HFF-Myc (cell line): Measurements from ENCODE around the gene EML3.
A peak's percentile ranks its signal among the peaks of the same experiment; 100 is the strongest.

ENCODE experiments used
- DNase-seq: peaks from one replicate; pipeline ENCODE4 v3.0.0-alpha.2; 2011; ENCODE audit warnings: low read depth; ENCODE audit errors: extremely low read depth
- H3K4me3 ChIP-seq: replicated peaks from 2 replicates; pipeline ENCODE4 v1.5.1; 2011; ENCODE audit warnings: low read depth, mild to moderate bottlenecking, control low read depth, low read length
- TF ChIP-seq, protein P1 (sequence below): IDR thresholded peaks from 2 replicates; pipeline ENCODE4 v1.5.1; 2012; ENCODE audit warnings: mild to moderate bottlenecking, low read depth, low read length, control low read depth; ENCODE audit errors: missing control alignments

The EML3 gene

DNA sequence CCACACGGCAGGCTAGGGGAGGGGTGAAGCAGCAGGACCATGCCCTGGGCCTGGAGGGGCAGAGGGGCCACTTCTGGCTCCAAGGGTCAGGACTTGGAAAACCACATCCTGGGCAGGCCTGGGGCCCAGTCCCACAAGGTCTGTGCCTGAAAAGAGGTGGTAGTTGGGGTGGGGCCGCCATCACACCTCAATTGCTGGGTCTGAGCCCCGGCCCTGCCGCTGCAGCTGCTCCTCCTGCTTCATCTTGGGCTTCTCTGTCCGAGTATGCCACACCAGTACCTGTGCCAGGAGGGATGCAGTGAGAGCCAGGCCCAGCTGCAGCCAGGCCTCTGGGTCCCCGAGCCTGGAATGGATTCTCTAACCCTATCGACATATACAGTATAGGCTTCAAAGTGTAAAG is 2.9 kb upstream of the EML3 start:
- TF ChIP-seq, protein P1, sequence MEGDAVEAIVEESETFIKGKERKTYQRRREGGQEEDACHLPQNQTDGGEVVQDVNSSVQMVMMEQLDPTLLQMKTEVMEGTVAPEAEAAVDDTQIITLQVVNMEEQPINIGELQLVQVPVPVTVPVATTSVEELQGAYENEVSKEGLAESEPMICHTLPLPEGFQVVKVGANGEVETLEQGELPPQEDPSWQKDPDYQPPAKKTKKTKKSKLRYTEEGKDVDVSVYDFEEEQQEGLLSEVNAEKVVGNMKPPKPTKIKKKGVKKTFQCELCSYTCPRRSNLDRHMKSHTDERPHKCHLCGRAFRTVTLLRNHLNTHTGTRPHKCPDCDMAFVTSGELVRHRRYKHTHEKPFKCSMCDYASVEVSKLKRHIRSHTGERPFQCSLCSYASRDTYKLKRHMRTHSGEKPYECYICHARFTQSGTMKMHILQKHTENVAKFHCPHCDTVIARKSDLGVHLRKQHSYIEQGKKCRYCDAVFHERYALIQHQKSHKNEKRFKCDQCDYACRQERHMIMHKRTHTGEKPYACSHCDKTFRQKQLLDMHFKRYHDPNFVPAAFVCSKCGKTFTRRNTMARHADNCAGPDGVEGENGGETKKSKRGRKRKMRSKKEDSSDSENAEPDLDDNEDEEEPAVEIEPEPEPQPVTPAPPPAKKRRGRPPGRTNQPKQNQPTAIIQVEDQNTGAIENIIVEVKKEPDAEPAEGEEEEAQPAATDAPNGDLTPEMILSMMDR = no peak
- H3K4me3 ChIP-seq = no peak overlapping the region
- no peak for DNase-seq

DNA sequence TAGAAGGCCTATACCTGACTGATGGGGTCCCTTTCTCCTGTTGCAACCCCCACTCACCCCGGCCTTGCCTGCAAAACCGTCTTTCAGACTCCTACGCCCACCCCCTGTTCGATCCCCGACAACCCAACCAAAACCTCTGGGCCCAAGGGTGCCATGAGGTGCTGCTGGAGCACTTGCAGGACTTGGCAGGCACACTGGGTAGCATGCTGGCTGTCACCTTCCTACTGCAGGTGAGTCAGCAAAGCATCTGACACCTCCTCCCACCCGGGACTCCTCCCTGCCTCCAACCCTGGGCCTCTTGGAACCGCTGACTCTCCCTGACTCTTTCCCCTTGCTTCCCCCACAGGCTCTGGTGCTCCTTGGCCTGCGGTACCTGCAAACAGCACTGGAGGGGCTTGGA is 1.7 kb upstream of the EML3 start:
- H3K4me3 ChIP-seq = no peak overlapping the region
- no peak for DNase-seq
- TF ChIP-seq, protein P1 = no peak

DNA sequence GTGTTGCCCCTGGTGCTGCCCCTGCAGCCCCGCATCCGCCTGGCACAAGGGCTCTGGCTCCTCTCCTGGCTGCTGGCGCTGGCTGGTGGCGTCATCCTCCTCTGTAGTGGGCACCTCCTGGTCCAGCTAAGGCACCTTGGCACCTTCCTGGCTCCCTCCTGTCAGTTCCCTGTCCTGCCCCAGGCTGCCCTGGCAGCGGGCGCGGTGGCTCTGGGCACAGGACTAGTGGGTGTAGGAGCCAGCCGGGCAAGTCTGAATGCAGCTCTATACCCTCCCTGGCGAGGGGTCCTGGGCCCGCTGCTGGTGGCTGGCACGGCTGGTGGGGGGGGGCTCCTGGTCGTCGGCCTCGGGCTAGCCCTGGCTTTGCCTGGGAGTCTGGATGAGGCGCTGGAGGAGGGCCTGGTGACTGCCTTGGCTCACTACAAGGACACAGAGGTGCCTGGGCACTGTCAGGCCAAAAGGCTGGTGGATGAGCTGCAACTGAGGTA is 760 bp upstream of the EML3 start:
- DNase-seq = no peak
- TF ChIP-seq, protein P1 = no peak
- no peak overlapping the region; the same call in 1 of the 2 replicates for H3K4me3 ChIP-seq

DNA sequence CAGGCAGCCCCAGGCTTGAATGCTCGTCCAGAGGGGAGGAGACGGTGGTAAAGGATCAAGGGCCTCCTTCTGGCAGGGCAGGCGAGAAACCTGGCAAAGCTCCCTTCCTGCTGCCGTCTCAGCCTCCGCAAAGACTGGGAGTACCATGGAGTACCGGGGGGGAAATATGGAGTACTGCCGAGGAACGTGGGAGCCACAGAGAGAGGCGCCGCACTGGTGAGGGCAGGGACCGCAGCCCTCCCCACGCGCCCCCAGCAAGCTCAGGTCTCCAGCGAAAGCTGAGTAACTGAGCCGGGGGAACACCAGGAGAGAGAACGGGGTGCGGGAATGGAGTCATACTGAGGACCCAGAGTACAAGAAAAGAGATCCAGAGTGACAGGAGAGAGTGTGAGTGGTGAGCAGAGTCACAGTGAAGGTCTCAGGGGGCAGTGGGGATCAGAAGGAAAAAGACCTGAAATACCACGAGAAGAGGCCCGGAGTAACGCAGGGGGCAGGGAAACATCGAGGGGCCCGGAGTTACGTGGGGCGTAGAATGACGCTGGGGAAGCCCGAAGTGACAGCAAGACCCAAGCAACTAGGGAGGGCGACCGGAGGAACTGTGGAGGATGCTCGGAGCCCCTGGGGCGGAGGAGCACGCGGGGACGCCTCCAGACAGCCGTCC is 740 bp downstream of the EML3 start:
- DNase-seq = no peak
- TF ChIP-seq, protein P1 = no peak
- H3K4me3 ChIP-seq = peak overlapping the region; percentile 66

DNA sequence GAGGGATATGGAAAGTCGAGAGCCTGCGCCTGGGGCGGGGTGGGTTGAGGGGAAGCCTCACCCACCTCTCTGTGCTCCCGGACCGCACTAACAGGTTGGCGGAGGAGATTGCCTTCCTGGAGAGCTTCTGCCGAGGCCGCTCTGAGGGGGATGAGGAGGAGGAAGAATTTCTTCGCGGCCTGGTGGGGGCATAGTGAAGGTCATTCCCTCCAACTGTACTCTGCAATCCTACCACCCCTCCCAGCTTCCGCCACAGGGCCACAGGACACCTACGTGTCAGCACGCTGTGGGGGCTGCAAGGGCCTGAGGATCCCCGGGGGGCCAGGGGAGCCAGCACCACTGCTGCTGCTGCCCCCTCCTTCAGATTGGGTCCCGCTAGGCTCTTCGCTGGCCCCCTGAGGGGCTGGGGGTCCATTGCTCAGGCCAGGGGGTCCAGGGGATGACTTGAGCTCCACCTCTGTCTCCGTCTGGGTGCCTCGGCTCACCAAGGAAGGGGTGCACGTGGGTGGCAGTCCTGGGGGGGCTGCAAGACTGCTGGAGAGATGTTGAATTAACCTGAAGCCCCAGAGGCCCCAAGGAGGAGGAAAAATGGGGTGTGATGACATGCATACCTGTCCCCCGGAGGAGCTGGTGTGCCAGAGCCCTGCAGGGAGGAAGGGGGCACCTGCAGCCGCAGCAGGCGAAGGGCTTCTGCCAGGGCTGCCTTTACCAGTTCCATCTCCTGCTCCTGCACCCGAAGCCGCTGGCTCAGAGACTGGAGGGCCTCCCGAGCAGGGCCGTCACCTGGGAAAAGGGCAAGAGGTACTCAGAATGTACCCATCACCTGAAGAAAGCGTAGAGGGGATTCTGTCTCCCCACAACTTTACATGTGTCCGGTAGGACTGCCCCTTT is 1.5 kb downstream of the EML3 start:
- H3K4me3 ChIP-seq = peak overlapping the region; percentile 66
- no peak for DNase-seq
- TF ChIP-seq, protein P1 = no peak

DNA sequence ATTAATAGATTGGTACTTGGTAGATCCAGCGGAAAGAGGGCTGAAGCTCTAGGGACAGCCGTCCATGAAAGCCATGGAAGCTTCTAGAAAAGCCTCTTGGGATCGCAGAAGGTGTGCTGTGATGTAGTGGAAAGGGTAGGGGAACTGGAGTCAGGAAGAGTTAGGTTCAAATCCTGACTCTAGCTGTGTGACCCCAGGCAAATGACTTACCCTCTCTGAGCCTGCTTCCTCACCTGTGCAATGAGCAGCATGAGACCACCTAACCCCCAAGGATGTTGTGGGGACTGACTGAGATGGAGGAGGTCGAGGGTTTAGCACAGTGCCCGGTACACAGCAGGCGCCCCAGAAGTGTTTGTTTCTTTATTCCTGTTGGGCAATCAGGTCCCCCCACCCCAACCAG is 2.2 kb downstream of the EML3 start:
- H3K4me3 ChIP-seq = no peak overlapping the region
- no peak for DNase-seq
- TF ChIP-seq, protein P1 = no peak
